GM12865 (cell line): ENCODE data around the gene TLE6.

ENCODE experiments used
- DNase-seq: peaks from one replicate; pipeline ENCODE4 v3.0.0; 2010; ENCODE audit warnings: low read depth
- H3K4me3 ChIP-seq: 2 replicates; pipeline ENCODE4 v1.5.1; 2011; ENCODE audit warnings: mild to moderate bottlenecking, low read depth, low read length, control low read depth
- TF ChIP-seq, protein P1 (sequence below): IDR thresholded peaks from 2 replicates; pipeline ENCODE4 v1.5.1; 2011; ENCODE audit warnings: low read length, control low read depth, low read depth, inconsistent platforms; ENCODE audit not compliant: insufficient read depth; ENCODE audit errors: missing control alignments

TLE6 gene

GRCh38 chr19:2992958-2993357, 15.6 kb downstream of the TLE6 start:
- TF ChIP-seq, protein P1, sequence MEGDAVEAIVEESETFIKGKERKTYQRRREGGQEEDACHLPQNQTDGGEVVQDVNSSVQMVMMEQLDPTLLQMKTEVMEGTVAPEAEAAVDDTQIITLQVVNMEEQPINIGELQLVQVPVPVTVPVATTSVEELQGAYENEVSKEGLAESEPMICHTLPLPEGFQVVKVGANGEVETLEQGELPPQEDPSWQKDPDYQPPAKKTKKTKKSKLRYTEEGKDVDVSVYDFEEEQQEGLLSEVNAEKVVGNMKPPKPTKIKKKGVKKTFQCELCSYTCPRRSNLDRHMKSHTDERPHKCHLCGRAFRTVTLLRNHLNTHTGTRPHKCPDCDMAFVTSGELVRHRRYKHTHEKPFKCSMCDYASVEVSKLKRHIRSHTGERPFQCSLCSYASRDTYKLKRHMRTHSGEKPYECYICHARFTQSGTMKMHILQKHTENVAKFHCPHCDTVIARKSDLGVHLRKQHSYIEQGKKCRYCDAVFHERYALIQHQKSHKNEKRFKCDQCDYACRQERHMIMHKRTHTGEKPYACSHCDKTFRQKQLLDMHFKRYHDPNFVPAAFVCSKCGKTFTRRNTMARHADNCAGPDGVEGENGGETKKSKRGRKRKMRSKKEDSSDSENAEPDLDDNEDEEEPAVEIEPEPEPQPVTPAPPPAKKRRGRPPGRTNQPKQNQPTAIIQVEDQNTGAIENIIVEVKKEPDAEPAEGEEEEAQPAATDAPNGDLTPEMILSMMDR: no peak
- no peak for DNase-seq
- H3K4me3 ChIP-seq: no peak overlapping the region

GRCh38 chr19:2993579-2993978, 16.2 kb downstream of the TLE6 start:
- TF ChIP-seq, protein P1: no peak
- no peak overlapping the region for H3K4me3 ChIP-seq
- no peak for DNase-seq

DNA sequence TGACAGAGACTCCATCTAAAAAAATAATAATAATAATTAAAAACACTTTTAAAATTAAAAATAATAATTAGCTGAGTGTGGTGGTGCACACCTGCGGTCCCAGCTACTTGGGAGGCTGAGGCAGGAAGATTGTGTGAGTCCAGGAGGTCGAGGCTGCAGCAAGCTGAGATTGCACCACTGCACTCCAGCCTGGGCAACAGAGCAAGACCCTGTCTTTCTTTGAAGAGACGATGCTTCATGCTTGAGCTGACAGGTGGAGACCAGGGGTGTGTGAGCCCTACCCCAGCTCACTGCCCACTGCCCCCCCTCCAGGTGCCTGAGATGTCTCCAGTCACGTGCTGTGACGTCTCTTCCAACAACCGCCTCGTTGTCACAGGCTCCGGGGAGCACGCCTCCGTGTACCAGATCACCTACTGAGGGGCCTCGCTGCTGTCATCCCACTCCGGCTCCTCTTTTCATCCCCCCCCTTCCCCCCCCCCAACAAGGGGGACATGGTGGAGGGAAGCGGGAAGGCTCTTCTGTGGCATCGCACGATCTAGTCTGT, 17.3 kb downstream of the TLE6 start:
- TF ChIP-seq, protein P1: no peak
- DNase-seq: no peak
- no peak overlapping the region for H3K4me3 ChIP-seq

GRCh38 chr19:2997720-2998119, 20.4 kb downstream of the TLE6 start:
- no peak for DNase-seq
- H3K4me3 ChIP-seq: no peak overlapping the region
- TF ChIP-seq, protein P1: no peak

GRCh38 chr19:2998642-2999041, 21.3 kb downstream of the TLE6 start:
- DNase-seq: no peak
- TF ChIP-seq, protein P1: no peak
- H3K4me3 ChIP-seq: no peak overlapping the region

DNA sequence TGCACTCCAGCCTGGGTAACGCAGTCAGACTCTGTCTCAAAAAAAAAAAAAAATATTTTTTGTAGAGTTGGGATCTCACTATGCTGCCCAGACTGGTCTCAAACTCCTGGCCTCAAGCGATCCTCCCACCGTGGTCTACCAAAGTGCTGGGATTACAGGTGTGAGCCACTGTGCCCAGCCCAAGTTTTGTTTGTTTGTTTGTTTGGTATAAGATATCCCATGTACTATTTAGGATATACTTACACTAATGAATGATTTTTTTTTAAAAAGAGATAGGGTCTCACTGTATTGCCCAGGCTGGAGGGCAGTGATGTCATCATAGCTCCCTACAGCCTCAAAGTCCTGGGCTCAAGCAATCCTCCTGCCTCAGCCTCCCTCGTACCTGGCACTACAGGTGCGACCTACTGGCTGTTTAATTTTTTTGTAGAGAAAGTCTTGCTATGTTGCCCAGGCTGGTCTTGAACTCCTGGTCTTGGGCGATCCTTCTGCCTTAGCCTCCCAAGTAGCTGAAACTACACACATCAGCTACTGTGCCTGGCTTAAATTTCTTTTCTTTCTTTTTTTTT, 24.0 kb downstream of the TLE6 start:
- TF ChIP-seq, protein P1: no peak

DNA sequence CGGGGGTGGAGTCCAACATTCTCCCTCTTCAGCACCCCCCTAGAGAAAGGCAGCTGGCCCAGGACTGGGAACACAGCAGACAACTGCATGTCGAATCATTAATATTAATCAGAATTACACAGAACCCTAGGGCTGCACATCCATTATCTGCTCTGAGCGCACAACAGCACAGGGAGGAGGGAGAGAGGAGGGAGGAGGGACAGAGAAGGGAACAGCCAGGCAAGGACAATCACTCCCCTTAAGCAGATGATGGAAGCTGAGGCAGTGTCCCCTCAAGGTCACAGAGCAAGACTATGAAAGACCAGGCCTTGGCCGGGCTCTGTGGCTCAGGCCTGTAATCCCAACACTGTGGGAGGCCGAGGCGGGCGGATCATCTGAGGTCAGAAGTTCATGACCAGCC, 25.7 kb downstream of the TLE6 start:
- H3K4me3 ChIP-seq: no peak overlapping the region
- TF ChIP-seq, protein P1: no peak
- no peak for DNase-seq

More for the DNA sequence above, 24.0 kb downstream of the TLE6 start:
- H3K4me3 ChIP-seq: no peak overlapping the region
- no peak for DNase-seq
